Loucy (cell line): Measurements from ENCODE around the gene RPP21.

Source experiments
- H2AFZ ChIP-seq: fragments of 200-600 bp; sonication (generic); 2 replicates; pipeline ENCODE4 v1.6.0; 2016; ENCODE audit warnings: antibody characterized with exemption, mild to moderate bottlenecking, low read length, moderate library complexity
- H3F3A ChIP-seq: fragments of 200-600 bp; 2 replicates; pipeline ENCODE4 v1.6.0; 2016; ENCODE audit warnings: antibody characterized with exemption, low read depth, mild to moderate bottlenecking
- H3K27me3 ChIP-seq: fragments of 200-600 bp; sonication (generic); 2 replicates; pipeline ENCODE4 v1.6.1; 2014; ENCODE audit warnings: low read length, mild to moderate bottlenecking; ENCODE audit not compliant: insufficient read depth, poor library complexity, severe bottlenecking
- H3K36me3 ChIP-seq: fragments of 200-600 bp; sonication (generic); 2 replicates; pipeline ENCODE4 v1.6.1; 2016; ENCODE audit warnings: low read length; ENCODE audit not compliant: insufficient read depth
- H3K4me1 ChIP-seq: fragments of 200-600 bp; sonication (generic); 2 replicates; pipeline ENCODE4 v1.5.1; 2014; ENCODE audit warnings: low read length, mild to moderate bottlenecking; ENCODE audit not compliant: insufficient read depth, poor library complexity, severe bottlenecking
- H3K4me2 ChIP-seq: fragments of 200-600 bp; sonication (generic); 2 replicates; pipeline ENCODE4 v1.6.0; 2014; ENCODE audit warnings: antibody characterized with exemption, low read length, low read depth, mild to moderate bottlenecking; ENCODE audit not compliant: poor library complexity, severe bottlenecking
- H3K4me3 ChIP-seq: fragments of 200-600 bp; sonication (generic); 2 replicates; pipeline ENCODE4 v1.5.1; 2014; ENCODE audit warnings: low read length, mild to moderate bottlenecking, mixed read lengths; ENCODE audit not compliant: poor library complexity, severe bottlenecking
- H3K79me2 ChIP-seq: fragments of 200-600 bp; sonication (generic); 2 replicates; pipeline ENCODE4 v1.6.1; 2014; ENCODE audit warnings: low read length; ENCODE audit not compliant: insufficient read depth
- H3K9ac ChIP-seq: fragments of 200-600 bp; sonication (generic); 2 replicates; pipeline ENCODE4 v1.6.0; 2014; ENCODE audit warnings: mild to moderate bottlenecking, low read depth, low read length, moderate library complexity; ENCODE audit not compliant: poor library complexity, severe bottlenecking
- H3K9me2 ChIP-seq: fragments of 200-600 bp; sonication (generic); replicated peaks from 2 replicates; pipeline ENCODE4 v1.6.1; 2016; ENCODE audit warnings: low read depth, low read length, mixed read lengths
- H3K9me3 ChIP-seq: fragments of 200-600 bp; sonication (generic); 2 replicates; pipeline ENCODE4 v1.6.1; 2014; ENCODE audit warnings: mild to moderate bottlenecking, antibody characterized with exemption, low read length, low read depth; ENCODE audit not compliant: insufficient read depth
- H4K20me1 ChIP-seq: fragments of 200-600 bp; sonication (generic); 2 replicates; pipeline ENCODE4 v1.6.0; 2014; ENCODE audit warnings: antibody characterized with exemption, low read length, mild to moderate bottlenecking; ENCODE audit not compliant: insufficient read depth, poor library complexity, severe bottlenecking
- CTCF ChIP-seq: fragments of 200-600 bp; sonication (generic); conservative IDR thresholded peaks from 2 replicates; pipeline ENCODE4 v1.5.1; 2014; ENCODE audit warnings: mild to moderate bottlenecking, antibody characterized with exemption, low read length
- EZH2phosphoT487 ChIP-seq: fragments of 200-600 bp; IDR thresholded peaks from 2 replicates; pipeline ENCODE4 v1.6.1; 2018; ENCODE audit warnings: antibody characterized with exemption, mild to moderate bottlenecking, moderate library complexity, borderline replicate concordance

Gene RPP21

DNA sequence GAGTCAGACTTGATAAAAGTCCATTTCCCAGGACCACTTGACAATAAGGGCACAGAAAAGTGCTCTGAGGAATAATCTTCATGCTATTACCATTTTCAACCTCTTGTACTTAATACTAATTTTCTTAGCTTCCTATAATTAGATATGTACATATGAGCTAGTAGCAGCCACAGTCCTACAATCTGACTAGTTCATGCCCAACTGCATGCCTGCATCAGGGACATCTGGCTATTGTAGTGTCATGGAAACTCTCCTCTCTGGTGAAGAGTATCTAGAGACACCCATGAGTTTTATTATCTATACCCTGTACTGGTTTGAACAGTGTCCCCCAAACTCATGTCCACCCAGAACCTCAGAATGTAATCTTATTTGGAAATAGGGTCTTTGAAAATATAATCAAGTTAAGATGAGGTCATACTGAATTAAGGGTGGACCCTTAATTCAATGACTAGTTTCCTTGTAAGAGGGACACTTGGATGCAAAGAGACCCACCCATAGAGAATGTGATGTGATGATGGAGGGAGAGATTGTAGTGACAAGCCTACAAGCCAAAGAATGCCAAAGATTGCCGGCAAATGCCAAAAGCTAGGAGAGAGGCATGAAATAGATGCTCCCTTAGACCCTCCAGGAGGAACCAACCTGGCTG, 32.2 kb upstream of the RPP21 start:
- Histone ChIP-seq H3K9me3 (no peaks in the 10 kb centered on the region), H3K4me3 (no peak overlapping the region), H3K4me1 (peaks cover 7% of the 10 kb centered on the region), H3K36me3 (peaks cover 37% of the 10 kb centered on the region; the same call in 1 of the 2 replicates), H3K4me2 (no peak overlapping the region), H3F3A (no peaks in the 10 kb centered on the region), H2AFZ (no peak overlapping the region), H3K9me2 (no peaks in the 10 kb centered on the region), H4K20me1 (peaks cover 70% of the 10 kb centered on the region), H3K27me3 (no peaks in the 10 kb centered on the region), H3K79me2 (peaks cover 84% of the 10 kb centered on the region), H3K9ac (no peak overlapping the region)
- TF ChIP-seq EZH2phosphoT487, result no peak
- no peak for TF ChIP-seq CTCF

- peaks cover 25% of the 10 kb centered on the region; the same call in 1 of the 2 replicates for H3K36me3 ChIP-seq
- H4K20me1 ChIP-seq, result peaks cover 74% of the 10 kb centered on the region
- TF ChIP-seq CTCF (no peak), EZH2phosphoT487 (no peak)
- no peak overlapping the region for H3K4me3 ChIP-seq
- H3K4me2 ChIP-seq, result no peak overlapping the region
- H3K79me2 ChIP-seq, result peaks cover 88% of the 10 kb centered on the region
- H3F3A ChIP-seq, result no peaks in the 10 kb centered on the region
- no peak overlapping the region for H3K9ac ChIP-seq
- no peaks in the 10 kb centered on the region for H3K9me2 ChIP-seq
- H3K9me3 ChIP-seq, result no peaks in the 10 kb centered on the region
- peaks cover 28% of the 10 kb centered on the region for H3K4me1 ChIP-seq
- H2AFZ ChIP-seq, result no peak overlapping the region
- H3K27me3 ChIP-seq, result no peaks in the 10 kb centered on the region
These were observed 29.8 kb upstream of the RPP21 start for GRCh38 chr6:30315156-30315555.

DNA sequence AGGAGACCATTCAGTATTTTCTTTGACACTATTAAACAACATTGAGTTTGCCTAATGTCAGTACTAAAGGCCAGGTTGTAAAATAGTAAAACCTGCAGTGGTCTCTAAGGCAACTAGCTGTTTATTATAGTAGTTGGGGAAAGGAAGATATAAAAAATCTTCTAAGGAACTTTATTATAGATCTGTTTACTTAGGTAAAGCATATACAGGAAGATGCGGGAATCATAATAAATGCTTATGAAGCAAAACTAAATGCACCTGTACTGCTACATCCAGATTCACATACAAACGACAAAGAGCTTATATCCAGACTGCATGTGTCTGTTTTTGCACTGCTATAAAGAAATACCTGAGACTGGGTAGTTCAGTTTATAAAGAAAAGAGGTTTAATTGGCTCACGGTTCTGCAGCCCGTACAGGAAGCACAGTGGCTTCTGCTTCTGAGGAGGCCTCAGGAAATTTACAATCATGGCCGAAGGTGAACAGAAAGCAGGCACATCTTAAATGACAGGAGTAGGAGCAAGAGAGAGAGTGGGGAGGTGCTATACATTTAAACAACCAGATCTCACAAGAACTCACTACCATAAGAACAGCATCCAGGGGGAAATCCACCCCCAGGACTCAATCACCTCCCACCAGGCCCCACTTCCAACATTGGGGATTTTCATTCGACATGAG, 26.9 kb upstream of the RPP21 start:
- Histone ChIP-seq H3K4me3 (peak overlapping the region; percentile 44), H3K36me3 (peaks cover 16% of the 10 kb centered on the region; the same call in 1 of the 2 replicates), H3K4me1 (peaks cover 50% of the 10 kb centered on the region), H3K9me2 (no peaks in the 10 kb centered on the region), H3K9me3 (no peaks in the 10 kb centered on the region), H3F3A (no peaks in the 10 kb centered on the region), H3K79me2 (peaks cover 93% of the 10 kb centered on the region), H3K4me2 (peak overlapping the region; percentile 56), H3K27me3 (no peaks in the 10 kb centered on the region), H3K9ac (peak overlapping the region; percentile 3), H2AFZ (no peak overlapping the region), H4K20me1 (peaks cover 80% of the 10 kb centered on the region)
- no peak for TF ChIP-seq CTCF
- TF ChIP-seq EZH2phosphoT487, result no peak
